Upper lobe of left lung (tissue), 4 donors: Measurements from ENCODE around the gene DDIT3.

Experiments used
- POLR2A ChIP-seq, 4 donors: fragments of 450-650 bp; IDR thresholded peaks; one replicate each; pipeline ENCODE4 v1.5.1; 2016 to 2017; ENCODE audit warnings: antibody characterized with exemption in 4 of 4, mild to moderate bottlenecking in 2 of 4
- POLR2AphosphoS5 ChIP-seq, 2 donors: sonication (generic); formaldehyde crosslinking; IDR thresholded peaks; one replicate each; pipeline ENCODE4 v1.5.1; 2017; ENCODE audit warnings: antibody characterized with exemption in 2 of 2
- TF ChIP-seq, protein P1 (sequence below), 6 experiments: fragments of 450-650 bp in 4 of 6; fragments of 200-600 bp in 2 of 6; sonication (generic) in 2 of 6; IDR thresholded peaks; one replicate each; pipeline ENCODE4 v1.5.1; 2016 to 2019; ENCODE audit warnings: antibody characterized with exemption in 6 of 6

DNA sequence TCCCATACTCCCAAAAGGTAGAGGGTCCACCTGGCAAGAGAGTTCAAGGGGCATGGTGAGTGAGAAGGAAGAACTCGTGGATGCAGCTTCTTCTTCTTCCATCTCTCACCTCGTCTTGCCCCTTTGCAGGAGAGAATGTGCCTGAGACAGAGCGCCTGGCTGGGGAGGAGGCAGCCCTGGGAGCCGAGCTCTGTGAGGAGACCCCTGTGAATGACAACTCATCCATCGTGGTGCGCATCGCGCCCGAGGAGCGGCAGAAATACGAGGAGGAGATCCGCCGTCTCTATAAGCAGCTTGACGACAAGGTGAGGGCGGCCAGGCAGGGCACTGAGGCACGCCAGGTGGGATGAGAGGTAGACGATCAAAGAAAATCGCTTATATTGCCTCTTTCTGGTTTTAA lies 49.5 kb upstream of the DDIT3 start:
- TF ChIP-seq, protein P1, sequence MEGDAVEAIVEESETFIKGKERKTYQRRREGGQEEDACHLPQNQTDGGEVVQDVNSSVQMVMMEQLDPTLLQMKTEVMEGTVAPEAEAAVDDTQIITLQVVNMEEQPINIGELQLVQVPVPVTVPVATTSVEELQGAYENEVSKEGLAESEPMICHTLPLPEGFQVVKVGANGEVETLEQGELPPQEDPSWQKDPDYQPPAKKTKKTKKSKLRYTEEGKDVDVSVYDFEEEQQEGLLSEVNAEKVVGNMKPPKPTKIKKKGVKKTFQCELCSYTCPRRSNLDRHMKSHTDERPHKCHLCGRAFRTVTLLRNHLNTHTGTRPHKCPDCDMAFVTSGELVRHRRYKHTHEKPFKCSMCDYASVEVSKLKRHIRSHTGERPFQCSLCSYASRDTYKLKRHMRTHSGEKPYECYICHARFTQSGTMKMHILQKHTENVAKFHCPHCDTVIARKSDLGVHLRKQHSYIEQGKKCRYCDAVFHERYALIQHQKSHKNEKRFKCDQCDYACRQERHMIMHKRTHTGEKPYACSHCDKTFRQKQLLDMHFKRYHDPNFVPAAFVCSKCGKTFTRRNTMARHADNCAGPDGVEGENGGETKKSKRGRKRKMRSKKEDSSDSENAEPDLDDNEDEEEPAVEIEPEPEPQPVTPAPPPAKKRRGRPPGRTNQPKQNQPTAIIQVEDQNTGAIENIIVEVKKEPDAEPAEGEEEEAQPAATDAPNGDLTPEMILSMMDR (IDR thresholded peaks at IDR 0.05), result no peak
- no peak for TF ChIP-seq POLR2A (IDR thresholded peaks at IDR 0.05)
- TF ChIP-seq POLR2AphosphoS5 (IDR thresholded peaks at IDR 0.05), result no peak
